Calu3 (cell line): ENCODE results near the gene RPL32. TPM values are rescaled to one million over a fixed set of nuclear protein-coding genes. Genes with fewer than 3 reads are reported as not detected.
A peak's percentile ranks its signal among the peaks of the same experiment; 100 is the strongest.

ENCODE experiments used
- Bru-seq: library from RNA; stranded (reverse); fragments of 400-500 nt; gene quantifications from one replicate; lab custom pipeline; 2021; lab: Mats Ljungman, UMichigan
- BruChase-seq, 2 experiments: library from RNA; stranded (reverse); fragments of 400-500 nt; gene quantifications; one replicate each; lab custom pipeline; 2021; lab: Mats Ljungman, UMichigan
- BruUV-seq: library from RNA; stranded (reverse); fragments of 400-500 nt; replicated peaks from 2 replicates; lab custom pipeline; 2021; lab: Mats Ljungman, UMichigan
- CTCF ChIA-PET: fragments of 300-600 bp; sonication (Branson Sonifier 250); formaldehyde crosslinking; loops from one replicate; lab custom pipeline; 2022; ENCODE audit warnings: antibody characterized with exemption; lab: Charles Lee
- DNase-seq: peaks from one replicate; pipeline ENCODE4 v3.0.0; 2022
- H3K27ac Mint-ChIP-seq: one replicate; pipeline ENCODE4 v1.8.0; 2022; ENCODE audit warnings: mixed read lengths; ENCODE audit not compliant: unreplicated experiment
- H3K27me3 Mint-ChIP-seq: one replicate; pipeline ENCODE4 v1.8.0; 2022; ENCODE audit warnings: mixed read lengths; ENCODE audit not compliant: unreplicated experiment
- H3K36me3 Mint-ChIP-seq: one replicate; pipeline ENCODE4 v1.8.0; 2022; ENCODE audit warnings: mild to moderate bottlenecking, moderate library complexity, mixed read lengths; ENCODE audit not compliant: insufficient read depth, unreplicated experiment
- H3K4me1 Mint-ChIP-seq: one replicate; pipeline ENCODE4 v1.8.0; 2022; ENCODE audit warnings: mild to moderate bottlenecking, low read depth, mixed read lengths; ENCODE audit not compliant: unreplicated experiment
- H3K4me3 Mint-ChIP-seq: one replicate; pipeline ENCODE4 v1.8.0; 2022; ENCODE audit warnings: mild to moderate bottlenecking, low read depth, moderate library complexity, mixed read lengths; ENCODE audit not compliant: unreplicated experiment
- H3K9me3 Mint-ChIP-seq: one replicate; pipeline ENCODE4 v1.8.0; 2022; ENCODE audit warnings: low read depth, mixed read lengths; ENCODE audit not compliant: unreplicated experiment
- intact Hi-C: fragments of 100-400 bp; cut with micrococcal nuclease; formaldehyde crosslinking; loops from one replicate; pipeline ENCODE4 v1.10.0; 2022; ENCODE audit not compliant: unreplicated experiment
- long read RNA-seq: library from polyadenylated mRNA; stranded (forward); transcript quantifications from one replicate; pipeline ENCODE4 v2.0.0, GENCODE V29; 2022
- total RNA-seq: library from RNA; stranded (reverse); gene quantifications from 2 replicates; pipeline ENCODE4 v1.2.3, GENCODE V29; 2022
- TF ChIP-seq, protein P1 (sequence below): fragments of 200-600 bp; IDR thresholded peaks from one replicate; pipeline ENCODE4 v1.8.0; 2022; ENCODE audit warnings: antibody characterized with exemption; ENCODE audit not compliant: unreplicated experiment

Gene RPL32
- total RNA-seq: 1,117 and 1,222 TPM in 2 replicates
- percentile 98 among the genes with signal in this experiment for Bru-seq, nascent RNA
- percentile 98 among the genes with signal in this experiment for BruChase-seq, experiment 1, labeled RNA remaining after a 6-hour chase
- BruChase-seq, experiment 2, labeled RNA remaining after a 2-hour chase: percentile 95 among the genes with signal in this experiment
- long read RNA-seq, transcript RPL32-202 (3 exons, 1,734 nt): minor isoform, 27 of 843 reads
- long read RNA-seq, transcript RPL32-204 (4 exons, 2,117 nt): major isoform, 794 of 843 reads
- long read RNA-seq, partial matches to known transcripts: 17 of 843 reads
- long read RNA-seq, other reads (novel, unspliced or antisense): 2 of 843 reads

DNA sequence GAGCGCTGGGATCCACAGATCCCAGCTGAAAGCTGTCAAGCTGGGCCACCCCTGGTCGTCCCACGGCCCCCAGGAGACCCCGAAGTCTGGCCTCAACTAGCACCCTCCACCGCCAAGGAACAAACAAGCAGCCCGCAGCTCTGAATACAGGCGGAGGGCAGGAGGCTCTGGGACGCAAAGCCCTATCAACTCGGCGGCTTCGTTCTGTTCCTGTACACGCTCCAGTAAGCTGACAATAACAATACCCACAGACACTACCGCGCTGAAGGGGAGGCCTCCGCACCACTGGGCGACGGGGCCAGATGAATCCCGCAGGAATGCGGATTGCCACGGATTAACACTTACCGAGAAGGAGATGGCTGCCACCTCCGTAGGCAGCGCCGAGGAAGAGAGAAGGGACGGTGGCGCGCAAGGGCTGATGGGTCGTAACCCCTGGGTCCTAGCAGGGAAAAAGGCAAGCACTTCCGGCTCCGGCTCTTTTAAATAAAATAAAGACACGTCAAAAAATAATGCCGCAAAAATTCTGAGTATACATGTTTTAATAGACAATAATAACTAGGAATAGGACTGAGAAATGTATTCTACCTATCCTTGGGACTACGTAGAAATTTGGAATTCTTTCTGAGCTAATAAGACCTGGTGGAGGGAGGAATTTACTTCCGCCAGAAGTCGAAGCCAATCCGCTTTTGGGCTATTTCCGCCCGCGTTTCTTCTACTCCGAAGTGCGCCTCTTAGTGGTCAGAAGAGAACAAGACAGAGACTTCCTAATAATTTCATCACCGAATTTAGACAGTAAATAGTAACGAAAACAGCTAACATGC is at the start of gene RPL32:
TSS of gene RPL32 (minus strand) at position 417 of the 821 bp plus-strand sequence. CDS start 1,328 bp downstream, outside the sequence.
- peak; percentile 81 for DNase-seq
- H3K4me3 Mint-ChIP-seq: peak within 1 kb of the TSS; percentile 90
- peaks cover 7% of the 10 kb centered on the region for H3K27me3 Mint-ChIP-seq
- peaks cover 22% of the 10 kb centered on the region for H3K4me1 Mint-ChIP-seq
- H3K9me3 Mint-ChIP-seq: no peaks in the 10 kb centered on the region
- H3K36me3 Mint-ChIP-seq: peaks cover 59% of the 10 kb centered on the region
- H3K27ac Mint-ChIP-seq: peak within 1 kb of the TSS; percentile 99
- TF ChIP-seq, protein P1, sequence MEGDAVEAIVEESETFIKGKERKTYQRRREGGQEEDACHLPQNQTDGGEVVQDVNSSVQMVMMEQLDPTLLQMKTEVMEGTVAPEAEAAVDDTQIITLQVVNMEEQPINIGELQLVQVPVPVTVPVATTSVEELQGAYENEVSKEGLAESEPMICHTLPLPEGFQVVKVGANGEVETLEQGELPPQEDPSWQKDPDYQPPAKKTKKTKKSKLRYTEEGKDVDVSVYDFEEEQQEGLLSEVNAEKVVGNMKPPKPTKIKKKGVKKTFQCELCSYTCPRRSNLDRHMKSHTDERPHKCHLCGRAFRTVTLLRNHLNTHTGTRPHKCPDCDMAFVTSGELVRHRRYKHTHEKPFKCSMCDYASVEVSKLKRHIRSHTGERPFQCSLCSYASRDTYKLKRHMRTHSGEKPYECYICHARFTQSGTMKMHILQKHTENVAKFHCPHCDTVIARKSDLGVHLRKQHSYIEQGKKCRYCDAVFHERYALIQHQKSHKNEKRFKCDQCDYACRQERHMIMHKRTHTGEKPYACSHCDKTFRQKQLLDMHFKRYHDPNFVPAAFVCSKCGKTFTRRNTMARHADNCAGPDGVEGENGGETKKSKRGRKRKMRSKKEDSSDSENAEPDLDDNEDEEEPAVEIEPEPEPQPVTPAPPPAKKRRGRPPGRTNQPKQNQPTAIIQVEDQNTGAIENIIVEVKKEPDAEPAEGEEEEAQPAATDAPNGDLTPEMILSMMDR: no peak
- CTCF ChIA-PET: interaction anchor here (0.7 to 1.1 kb wide), 4 partner anchors 10 to 27 kb away, joined by 3 to 6 read pairs (median 4); no protein-coding TSS in a partner anchor
- no TSS peak for BruUV-seq
- intact Hi-C loops: no loop called here

DNA sequence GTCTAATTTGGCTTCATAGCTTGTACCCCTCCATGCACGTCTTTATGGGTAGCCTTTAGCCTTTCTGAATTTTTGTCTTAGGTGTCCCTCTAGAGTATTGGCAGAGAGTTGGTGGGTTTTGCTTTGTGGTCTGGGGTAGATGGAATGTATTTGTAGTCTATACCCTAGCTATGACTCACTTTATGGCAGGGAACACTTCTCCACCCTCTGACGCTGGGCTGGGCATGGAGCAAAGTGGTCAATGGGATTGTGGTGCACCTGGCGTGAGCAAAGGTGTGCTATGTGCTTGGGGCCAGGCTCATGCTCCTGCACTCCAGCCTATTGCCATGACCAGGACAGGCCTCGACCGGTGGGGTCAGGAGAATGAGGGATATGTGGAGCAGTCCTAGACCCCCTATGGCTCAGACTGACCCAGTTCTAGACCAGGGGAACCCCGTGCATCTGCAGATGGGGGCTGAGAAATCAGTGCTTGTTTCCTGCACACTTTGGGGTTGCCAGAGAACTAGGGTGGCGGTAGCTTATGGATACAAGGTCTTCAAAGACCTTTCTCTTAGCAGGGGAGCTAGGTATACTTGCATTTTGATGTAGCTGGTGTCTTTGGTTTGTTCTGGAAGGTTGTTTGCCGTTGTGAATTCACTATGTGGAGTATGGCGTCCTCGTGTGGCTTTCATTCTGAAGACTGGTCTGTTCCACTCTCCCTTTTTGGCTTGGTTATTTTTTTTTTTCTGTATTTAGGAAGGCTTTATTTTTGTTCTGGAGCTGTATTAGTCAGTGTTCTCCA is 49.4 kb upstream of the RPL32 start:
- BruUV-seq: no TSS peak
- CTCF ChIA-PET: interaction anchor here (0.6 to 2.3 kb wide), 4 partner anchors 12 to 301 kb away, joined by 3 to 8 read pairs (median 5); no protein-coding TSS in a partner anchor
- Mint-ChIP-seq H3K4me1 (peaks cover 9% of the 10 kb centered on the region), H3K27ac (no peak overlapping the region), H3K36me3 (peaks cover 5% of the 10 kb centered on the region), H3K9me3 (no peaks in the 10 kb centered on the region), H3K27me3 (peaks cover 68% of the 10 kb centered on the region), H3K4me3 (no peak overlapping the region)
- no peak for DNase-seq
- TF ChIP-seq, protein P1: no peak
- intact Hi-C loops: loop anchor here (5.0 kb wide), 3 partner anchors 68 to 753 kb away; no protein-coding TSS in a partner anchor

DNA sequence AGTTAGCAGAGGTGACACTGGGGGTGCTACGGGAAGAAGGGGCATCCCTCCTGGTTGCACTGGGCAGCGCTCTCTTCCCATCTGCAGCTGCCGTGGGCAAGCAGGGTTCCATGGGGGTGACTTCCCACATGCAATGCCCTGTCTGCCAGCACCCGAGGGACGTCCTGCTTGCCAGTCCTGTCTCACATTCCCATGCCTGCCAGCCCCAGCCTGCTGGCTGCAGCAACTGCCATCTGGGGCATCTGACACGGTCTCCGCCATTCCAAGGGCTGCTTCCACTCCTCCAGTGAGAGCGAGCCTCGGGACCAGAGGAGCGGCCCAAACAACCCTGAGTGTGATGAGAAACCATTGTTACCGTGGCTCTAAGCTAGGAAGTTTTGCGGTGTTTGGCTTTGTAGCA is 45.4 kb upstream of the RPL32 start:
- Mint-ChIP-seq H3K36me3 (no peaks in the 10 kb centered on the region), H3K4me1 (peaks cover 3% of the 10 kb centered on the region), H3K27ac (no peak overlapping the region), H3K4me3 (no peak overlapping the region), H3K9me3 (no peaks in the 10 kb centered on the region), H3K27me3 (peaks cover 72% of the 10 kb centered on the region)
- intact Hi-C loops: loop anchor here (2.0 kb wide), 1 partner anchor 18 kb away; no protein-coding TSS in a partner anchor
- no TSS peak for BruUV-seq
- no peak for DNase-seq
- CTCF ChIA-PET: interaction anchor here (0.6 kb wide), 1 partner anchor 225 kb away, joined by 3 read pairs; no protein-coding TSS in a partner anchor
- TF ChIP-seq, protein P1: no peak
